Muscle layer of colon (tissue), 2 donors: ENCODE measurements around the gene EXOSC7.
"Not testable (repeated sequence)": the region's sequence is repeated elsewhere in the genome, so short reads cannot be mapped to it uniquely, and the experiment has no call there.

Experiments used
- H3K27ac ChIP-seq: one replicate; pipeline ENCODE4 v1.7.0; 2013; ENCODE audit warnings: low read depth, mild to moderate bottlenecking, low read length, moderate library complexity
- H3K27me3 ChIP-seq, 2 donors: one replicate each; pipeline ENCODE4 v1.7.0; 2013; ENCODE audit warnings: low read length in 2 of 2, mild to moderate bottlenecking in 2 of 2; ENCODE audit not compliant: insufficient read depth in 2 of 2, control insufficient read depth in 1 of 2
- H3K36me3 ChIP-seq: one replicate; pipeline ENCODE4 v1.7.0; 2013; ENCODE audit warnings: mild to moderate bottlenecking, low read length; ENCODE audit not compliant: insufficient read depth
- H3K4me1 ChIP-seq: one replicate; pipeline ENCODE4 v1.7.0; 2013; ENCODE audit warnings: mild to moderate bottlenecking, low read length; ENCODE audit not compliant: insufficient read depth
- H3K4me3 ChIP-seq, 2 donors: one replicate each; pipeline ENCODE4 v1.7.0; 2013; ENCODE audit warnings: low read length in 2 of 2, low read depth in 1 of 2, mild to moderate bottlenecking in 1 of 2, moderate library complexity in 1 of 2
- H3K9ac ChIP-seq: one replicate; pipeline ENCODE4 v1.7.0; 2013; ENCODE audit warnings: low read length
- H3K9me3 ChIP-seq: one replicate; pipeline ENCODE4 v1.7.0; 2013; ENCODE audit warnings: mild to moderate bottlenecking, low read length
- donor health status: abdominal sarcoma.
- donor health status: Adenocarcinoma of cecum.

EXOSC7 gene

DNA sequence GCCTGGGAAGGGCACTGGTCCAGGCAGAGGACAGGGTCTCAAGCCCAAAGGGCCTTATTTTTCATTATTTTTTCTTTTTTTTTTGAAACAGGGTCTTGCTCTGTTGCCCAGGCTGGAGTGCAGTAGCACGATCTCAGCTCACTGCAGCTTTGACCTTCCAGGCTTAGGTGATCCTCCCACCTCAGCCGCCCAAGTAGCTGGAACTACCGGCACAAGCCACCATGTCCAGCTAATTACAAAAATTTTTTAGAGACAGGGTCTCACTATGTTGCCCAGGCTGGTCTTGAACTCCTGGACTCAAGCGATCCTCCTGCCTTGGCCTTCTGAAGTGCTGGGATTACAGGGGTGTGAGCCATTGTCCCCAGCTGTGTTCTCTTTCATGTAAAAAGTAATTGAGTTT is 26.3 kb upstream of the EXOSC7 start:
- not testable (repeated sequence) for H3K9ac ChIP-seq, H3K9me3 ChIP-seq, H3K4me1 ChIP-seq, H3K4me3 ChIP-seq, H3K27me3 ChIP-seq, H3K27ac ChIP-seq
- peaks cover 13% of the 10 kb centered on the region for H3K36me3 ChIP-seq

GRCh38 chr3:44950275-44950734 is 25.7 kb upstream of the EXOSC7 start:
- Histone ChIP-seq H3K9me3 (no peaks in the 10 kb centered on the region), H3K4me3 (no peak overlapping the region), H3K36me3 (peaks cover 10% of the 10 kb centered on the region), H3K4me1 (no peaks in the 10 kb centered on the region), H3K27me3 (no peaks in the 10 kb centered on the region), H3K27ac (no peak overlapping the region), H3K9ac (no peak overlapping the region)

DNA sequence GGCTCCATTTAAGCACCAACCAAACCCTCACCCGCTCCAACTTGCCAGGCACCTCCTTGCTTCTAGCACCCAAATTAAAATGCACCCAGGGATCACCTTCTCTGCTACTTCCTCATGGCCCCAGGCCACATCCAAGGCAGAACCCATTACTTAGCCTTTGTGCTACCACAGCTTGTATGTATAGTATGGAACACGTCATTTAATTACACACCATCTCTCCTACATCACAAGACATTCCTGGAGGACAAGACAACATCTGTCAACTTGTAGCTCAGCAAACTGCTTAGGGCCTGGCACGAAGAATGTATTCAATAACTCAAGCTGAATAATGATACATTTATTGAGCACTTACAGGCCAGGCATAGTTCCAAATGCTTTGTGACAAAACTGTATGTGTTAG is 23.4 kb upstream of the EXOSC7 start:
- H3K27me3 ChIP-seq, result no peaks in the 10 kb centered on the region

GRCh38 chr3:44954304-44954703 is 21.7 kb upstream of the EXOSC7 start:
- Histone ChIP-seq H3K9ac (no peak overlapping the region), H3K4me3 (no peak overlapping the region), H3K4me1 (no peaks in the 10 kb centered on the region), H3K36me3 (peaks cover 36% of the 10 kb centered on the region), H3K27me3 (no peaks in the 10 kb centered on the region), H3K27ac (no peak overlapping the region), H3K9me3 (no peaks in the 10 kb centered on the region)

More for the DNA sequence above, 23.4 kb upstream of the EXOSC7 start:
- no peak overlapping the region for H3K4me3 ChIP-seq
- peaks cover 20% of the 10 kb centered on the region for H3K36me3 ChIP-seq
- no peaks in the 10 kb centered on the region for H3K4me1 ChIP-seq
- H3K9ac ChIP-seq, result no peak overlapping the region
- H3K27ac ChIP-seq, result no peak overlapping the region
- H3K9me3 ChIP-seq, result no peaks in the 10 kb centered on the region

- H3K36me3 ChIP-seq, result peaks cover 37% of the 10 kb centered on the region
- H3K27me3 ChIP-seq, result no peaks in the 10 kb centered on the region
- no peak overlapping the region for H3K27ac ChIP-seq
- H3K4me1 ChIP-seq, result no peaks in the 10 kb centered on the region
- H3K9ac ChIP-seq, result no peak overlapping the region
- H3K4me3 ChIP-seq, result no peak overlapping the region
- H3K9me3 ChIP-seq, result no peaks in the 10 kb centered on the region
Observed at GRCh38 chr3:44954962-44955361, 21.1 kb upstream of the EXOSC7 start.

DNA sequence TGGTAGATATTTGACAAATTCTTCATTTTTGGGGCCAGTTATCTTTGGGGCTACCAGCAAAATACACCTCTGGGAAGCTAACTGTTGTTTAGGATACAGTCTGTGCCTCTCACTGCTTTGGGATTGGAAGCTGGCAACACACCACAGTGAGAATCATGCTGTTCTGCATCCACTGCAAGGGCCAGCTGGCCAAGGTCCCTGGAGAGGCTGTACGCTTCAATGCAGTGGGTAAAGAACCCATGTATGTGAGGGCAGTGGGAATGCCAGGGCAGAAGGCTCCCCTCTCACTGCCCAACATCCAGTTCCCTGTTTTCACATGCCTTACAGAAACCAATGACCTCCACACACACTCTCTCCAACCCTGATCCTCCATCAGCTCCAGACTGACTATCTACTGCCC is 20.1 kb upstream of the EXOSC7 start:
- Histone ChIP-seq H3K27me3 (no peaks in the 10 kb centered on the region), H3K9me3 (no peaks in the 10 kb centered on the region), H3K9ac (no peak overlapping the region), H3K36me3 (peaks cover 37% of the 10 kb centered on the region), H3K4me3 (no peak overlapping the region), H3K27ac (no peak overlapping the region), H3K4me1 (no peaks in the 10 kb centered on the region)

DNA sequence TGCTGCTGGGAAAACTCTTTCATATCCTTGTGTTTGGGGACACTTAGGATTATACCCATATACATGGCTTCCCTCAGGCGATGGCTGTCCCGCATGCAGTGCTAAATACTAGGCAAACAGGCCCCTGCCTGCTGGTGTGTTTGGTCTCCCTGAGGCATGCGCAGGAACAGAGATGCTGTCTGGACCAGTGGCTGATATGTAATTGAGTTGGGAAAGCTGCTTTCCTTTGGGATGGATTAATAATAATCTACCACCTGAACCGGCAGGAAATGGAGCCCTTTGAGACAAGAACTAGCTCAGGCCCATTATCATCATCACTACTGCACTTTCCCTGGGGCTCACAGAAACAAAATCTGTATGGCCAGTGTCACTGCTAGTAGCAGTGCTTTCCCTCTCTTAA is 18.1 kb upstream of the EXOSC7 start:
- H3K27ac ChIP-seq, result no peak overlapping the region
- no peak overlapping the region for H3K4me3 ChIP-seq
- no peaks in the 10 kb centered on the region for H3K4me1 ChIP-seq
- no peak overlapping the region for H3K9ac ChIP-seq
- no peaks in the 10 kb centered on the region for H3K9me3 ChIP-seq
- peaks cover 37% of the 10 kb centered on the region for H3K36me3 ChIP-seq
- no peaks in the 10 kb centered on the region for H3K27me3 ChIP-seq

DNA sequence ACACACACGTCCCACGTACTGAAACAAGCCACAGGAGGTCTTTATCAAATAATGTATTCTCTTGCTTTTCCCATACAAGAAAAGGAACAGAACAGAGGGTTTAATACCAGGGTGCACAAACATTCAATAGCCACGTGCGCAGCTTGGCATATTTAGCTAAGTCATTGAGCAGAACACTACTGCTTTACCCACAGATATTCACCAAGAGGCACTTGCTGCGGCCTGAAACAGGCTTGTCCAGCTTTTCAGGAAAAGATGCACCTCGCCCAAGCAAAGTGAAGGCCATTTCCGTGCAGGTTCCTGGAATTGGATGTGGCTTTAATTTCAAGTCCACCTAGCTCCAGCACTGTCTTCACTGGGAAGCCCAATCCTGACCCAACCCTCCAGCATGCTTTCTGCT is 17.7 kb upstream of the EXOSC7 start:
- H3K27ac ChIP-seq, result no peak overlapping the region
- no peaks in the 10 kb centered on the region for H3K27me3 ChIP-seq
- no peak overlapping the region for H3K9ac ChIP-seq
- no peak overlapping the region for H3K4me3 ChIP-seq
- H3K9me3 ChIP-seq, result no peaks in the 10 kb centered on the region
- peaks cover 36% of the 10 kb centered on the region for H3K36me3 ChIP-seq
- no peaks in the 10 kb centered on the region for H3K4me1 ChIP-seq

DNA sequence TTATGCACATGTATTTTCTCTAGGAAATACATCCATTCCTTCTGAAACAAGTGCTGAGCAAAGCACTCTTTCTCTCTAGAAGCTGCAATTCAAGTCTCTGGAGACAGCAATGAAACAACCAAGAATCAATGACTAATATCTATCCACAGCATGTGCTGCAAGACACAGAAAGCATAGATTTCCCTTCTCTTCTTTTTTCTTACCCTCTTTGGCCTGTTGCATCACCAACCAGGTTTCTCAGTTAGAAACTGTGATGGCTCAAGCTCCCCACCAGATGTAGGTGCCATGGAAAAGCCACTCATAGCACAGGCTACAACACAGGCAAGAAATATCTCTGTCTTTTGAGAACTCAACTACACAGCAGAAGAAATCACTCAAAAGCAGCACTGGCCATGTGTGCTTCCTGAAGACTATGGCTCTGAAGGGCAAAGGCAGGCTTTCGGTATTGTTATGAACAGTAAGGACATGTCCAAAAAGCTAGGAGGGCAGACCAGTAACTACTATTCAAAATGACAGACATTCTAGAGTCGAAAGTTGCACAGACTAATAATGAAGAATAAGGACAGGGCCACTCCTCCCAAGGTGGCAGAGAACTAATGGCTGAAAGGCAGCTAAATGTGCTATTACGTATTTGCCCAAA is 15.5 kb upstream of the EXOSC7 start:
- Histone ChIP-seq H3K4me1 (no peaks in the 10 kb centered on the region), H3K9me3 (no peaks in the 10 kb centered on the region), H3K36me3 (peaks cover 27% of the 10 kb centered on the region), H3K9ac (no peak overlapping the region), H3K27me3 (no peaks in the 10 kb centered on the region), H3K4me3 (no peak overlapping the region), H3K27ac (no peak overlapping the region)

- H3K9ac ChIP-seq, result no peak overlapping the region
- no peaks in the 10 kb centered on the region for H3K4me1 ChIP-seq
- H3K9me3 ChIP-seq, result no peaks in the 10 kb centered on the region
- peaks cover 25% of the 10 kb centered on the region for H3K36me3 ChIP-seq
- no peak overlapping the region for H3K4me3 ChIP-seq
- no peaks in the 10 kb centered on the region for H3K27me3 ChIP-seq
- H3K27ac ChIP-seq, result no peak overlapping the region
Observed at GRCh38 chr3:44961888-44962287, 14.2 kb upstream of the EXOSC7 start.

DNA sequence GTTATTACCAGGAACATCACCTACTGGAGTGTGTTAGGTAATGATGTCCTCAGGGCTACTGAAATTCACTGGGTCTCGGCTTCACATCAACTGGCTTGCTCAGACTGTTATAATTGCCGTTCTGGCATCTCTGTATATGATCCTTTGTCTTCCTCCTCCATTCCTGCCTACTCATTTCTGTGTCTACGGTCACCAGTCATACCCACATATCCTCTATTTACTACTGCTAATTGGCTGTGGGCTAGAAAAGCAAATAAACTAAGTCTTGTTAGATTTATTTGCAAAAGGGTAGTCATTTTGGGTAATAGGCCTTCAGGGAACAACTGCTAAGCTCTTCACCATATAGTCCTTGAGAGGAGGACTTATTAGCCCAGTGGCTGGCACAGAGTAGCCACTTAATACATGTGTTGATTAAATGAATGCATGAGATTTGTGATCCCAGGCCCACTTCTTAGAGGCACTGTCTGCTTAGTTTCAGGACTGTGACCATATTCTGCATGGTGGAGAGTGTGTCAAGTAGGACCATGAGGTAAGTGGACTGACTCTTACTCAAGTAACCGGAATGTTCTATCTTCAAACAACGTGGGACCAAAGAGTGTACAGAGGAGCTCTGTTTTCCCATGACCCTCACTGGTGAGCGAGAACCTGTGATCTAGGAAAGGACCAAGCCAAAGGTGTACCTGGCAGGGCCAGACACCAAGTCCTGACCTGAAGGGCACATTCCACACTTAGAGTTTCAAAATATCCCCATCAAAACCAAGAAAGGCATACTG is 13.2 kb upstream of the EXOSC7 start:
- H3K4me3 ChIP-seq, result no peak overlapping the region
- H3K4me1 ChIP-seq, result no peaks in the 10 kb centered on the region
- no peak overlapping the region for H3K27ac ChIP-seq
- H3K36me3 ChIP-seq, result peaks cover 16% of the 10 kb centered on the region
- no peak overlapping the region for H3K9ac ChIP-seq
- no peaks in the 10 kb centered on the region for H3K27me3 ChIP-seq
- H3K9me3 ChIP-seq, result no peaks in the 10 kb centered on the region
